GM12892 (cell line): ENCODE results near the gene ACACB.

Experiments used
- DNase-seq: peaks from one replicate; pipeline ENCODE4 v3.0.0; 2011; ENCODE audit not compliant: insufficient read length
- FAIRE-seq: peaks from 2 replicates; lab custom pipeline; 2011; peaks lifted over from hg19 to GRCh38; lab: Jason Lieb, UNC
- POLR2A ChIP-seq: IDR thresholded peaks from 2 replicates; pipeline ENCODE4 v1.6.1; 2011; ENCODE audit warnings: low read depth, low read length, control low read depth
- POLR2AphosphoS5 ChIP-seq: IDR thresholded peaks from 2 replicates; pipeline ENCODE4 v1.6.1; 2011; ENCODE audit warnings: low read depth, low read length, control low read depth
- TAF1 ChIP-seq: IDR thresholded peaks from 2 replicates; pipeline ENCODE4 v1.6.1; 2011; ENCODE audit warnings: low read depth, mild to moderate bottlenecking, control low read depth, low read length, borderline replicate concordance

The ACACB gene

DNA sequence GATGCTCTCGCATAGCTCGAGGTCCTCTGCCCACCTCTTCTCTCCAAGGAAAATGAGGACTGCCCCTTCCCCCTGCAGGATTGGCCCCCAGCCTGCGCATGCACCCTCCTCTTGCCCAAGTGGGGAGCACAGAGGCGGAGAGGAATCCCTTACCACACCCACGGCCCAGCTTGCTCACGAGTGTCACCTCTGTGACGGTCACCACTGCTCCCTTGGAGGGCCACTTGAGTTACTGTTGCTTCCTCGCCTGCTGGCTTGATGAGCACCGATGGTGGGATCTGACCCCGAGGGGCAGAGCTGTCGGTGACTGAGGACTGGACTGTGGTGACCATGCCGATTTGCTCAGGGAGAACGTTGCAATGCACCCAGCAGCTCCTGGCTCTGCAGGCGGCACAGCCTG, 151.0 kb downstream of the ACACB start:
- FAIRE-seq: no peak
- TF ChIP-seq TAF1 (no peak), POLR2AphosphoS5 (no peak), POLR2A (no peak)

DNA sequence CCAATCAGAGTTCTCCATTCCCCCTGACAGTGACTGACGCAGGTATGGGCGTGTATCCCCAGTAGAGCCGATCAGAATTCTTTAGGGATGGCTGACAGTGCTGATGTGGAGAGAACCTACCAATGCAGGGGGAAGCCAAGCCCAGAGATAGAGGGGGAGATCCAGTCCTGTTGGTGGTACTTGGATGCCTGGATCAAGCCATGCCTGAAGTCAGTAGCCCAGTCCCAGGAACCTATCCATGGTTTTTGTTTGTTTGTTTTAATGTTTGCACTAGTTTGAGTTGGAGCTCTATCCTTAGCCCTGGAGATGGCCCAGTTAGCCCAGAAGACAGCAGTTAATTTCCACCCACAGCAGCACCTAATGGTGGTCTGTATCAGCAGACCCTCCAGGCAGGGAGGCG, 152.5 kb downstream of the ACACB start:
- TF ChIP-seq POLR2AphosphoS5: no peak
- no peak for TF ChIP-seq TAF1
- no peak for TF ChIP-seq POLR2A
- DNase-seq (no peak), FAIRE-seq (no peak)

More for the DNA sequence above, 151.0 kb downstream of the ACACB start:
- DNase-seq: no peak

DNA sequence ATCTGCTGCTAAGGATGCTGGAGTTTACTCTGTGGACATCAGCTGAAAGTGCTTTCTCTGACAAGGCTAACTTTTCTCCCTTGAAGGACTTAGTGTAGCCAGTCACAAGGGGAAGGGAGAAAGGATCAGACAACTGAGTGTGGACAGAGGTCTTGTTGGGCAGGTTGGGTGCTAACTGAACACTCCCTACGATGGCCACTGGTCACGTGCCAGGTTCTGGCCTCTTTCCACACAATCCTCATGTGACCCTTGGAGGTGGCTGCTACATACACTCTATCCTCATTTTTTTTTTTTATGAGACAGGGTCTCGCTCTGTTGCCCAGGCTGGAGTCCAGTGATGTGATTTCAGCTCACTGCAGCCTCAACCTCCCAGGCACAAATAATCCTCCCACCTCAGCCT, 153.0 kb downstream of the ACACB start:
- DNase-seq (no peak), FAIRE-seq (no peak)
- TF ChIP-seq TAF1: no peak
- no peak for TF ChIP-seq POLR2A
- TF ChIP-seq POLR2AphosphoS5: no peak

DNA sequence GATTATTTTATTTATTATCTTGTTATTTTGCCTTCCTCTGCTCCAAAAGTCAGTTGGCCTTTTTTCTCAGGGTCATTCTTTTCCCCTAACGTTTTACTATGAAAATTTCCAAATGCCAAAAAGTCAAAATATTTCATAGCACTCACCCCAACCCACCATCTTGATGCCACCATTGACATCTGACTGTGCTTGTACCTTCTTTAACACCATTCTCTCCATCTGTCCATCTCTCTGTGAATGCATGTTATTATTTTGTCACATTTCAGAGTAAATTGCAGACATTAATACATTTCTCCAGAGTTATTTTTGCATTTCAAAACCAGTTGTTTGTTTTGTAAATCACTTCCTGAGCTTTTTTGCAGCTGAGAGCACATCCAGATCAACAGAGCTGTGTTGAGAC, 154.1 kb downstream of the ACACB start:
- FAIRE-seq: no peak
- TF ChIP-seq POLR2A (no peak), POLR2AphosphoS5 (no peak), TAF1 (no peak)
- DNase-seq: no peak

DNA sequence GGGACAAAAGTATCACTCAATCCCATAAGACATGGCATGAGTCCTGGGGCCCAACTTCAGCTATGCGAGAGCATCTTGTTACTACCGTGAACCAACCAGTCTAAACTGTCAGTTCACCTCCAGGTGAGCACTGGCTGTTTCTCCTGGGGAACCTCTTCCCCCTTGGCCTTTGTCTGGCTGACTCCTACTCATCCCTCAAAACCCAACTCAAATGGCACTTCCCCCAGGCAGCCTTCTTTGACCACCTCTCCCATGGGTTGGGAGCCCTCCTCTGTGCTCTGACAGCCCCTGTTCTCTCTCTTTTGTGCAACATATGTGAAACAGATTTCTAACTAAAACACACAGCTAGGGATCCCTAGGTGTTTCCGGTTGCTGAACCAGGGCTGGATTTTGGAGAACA, 155.0 kb downstream of the ACACB start:
- no peak for DNase-seq
- FAIRE-seq: no peak
- no peak for TF ChIP-seq POLR2AphosphoS5
- TF ChIP-seq POLR2A: no peak
- no peak for TF ChIP-seq TAF1

DNA sequence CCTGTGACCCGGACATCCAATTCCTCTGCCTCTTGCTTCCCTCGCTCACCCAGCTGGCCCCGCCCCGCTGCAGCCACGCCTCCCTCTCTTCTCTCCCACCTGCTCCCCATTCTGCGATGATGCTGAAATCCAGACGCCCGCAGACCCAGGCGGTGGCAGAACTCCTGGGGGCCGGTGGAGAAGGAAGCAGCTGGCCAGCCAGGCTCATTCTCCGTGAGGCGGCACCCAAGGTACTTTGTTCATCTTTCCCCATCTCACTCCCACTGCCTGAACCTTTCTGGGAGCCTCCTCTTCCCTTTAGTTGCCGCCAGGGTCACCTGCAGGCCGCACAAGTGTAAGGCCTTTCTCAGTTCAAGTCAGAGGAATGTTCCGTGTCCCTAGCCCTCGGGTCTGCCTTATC, 157.0 kb downstream of the ACACB start:
- FAIRE-seq (no peak), DNase-seq (no peak)
- TF ChIP-seq POLR2A (no peak), TAF1 (no peak), POLR2AphosphoS5 (no peak)

DNA sequence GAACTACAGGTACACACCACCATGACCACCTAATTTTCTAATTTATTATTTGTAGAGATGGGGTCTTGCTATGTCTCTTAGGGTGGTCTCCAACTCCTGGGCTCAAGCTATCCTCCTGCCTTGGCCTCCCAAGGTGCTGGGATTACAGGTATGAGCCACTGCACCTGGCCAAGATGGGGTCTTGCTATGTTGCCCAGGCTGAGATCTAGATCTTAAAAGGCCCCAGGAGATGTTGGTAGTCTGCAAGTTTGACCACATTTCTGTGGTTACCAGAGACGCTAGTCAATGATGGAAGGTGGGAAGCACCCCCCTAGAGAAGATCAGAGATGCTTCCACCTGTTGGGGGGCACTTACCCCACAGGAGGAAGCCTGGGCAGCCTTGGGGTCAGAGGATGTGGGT, 158.0 kb downstream of the ACACB start:
- no peak for FAIRE-seq
- TF ChIP-seq POLR2A: no peak
- no peak for TF ChIP-seq POLR2AphosphoS5
- no peak for TF ChIP-seq TAF1
- DNase-seq: no peak

DNA sequence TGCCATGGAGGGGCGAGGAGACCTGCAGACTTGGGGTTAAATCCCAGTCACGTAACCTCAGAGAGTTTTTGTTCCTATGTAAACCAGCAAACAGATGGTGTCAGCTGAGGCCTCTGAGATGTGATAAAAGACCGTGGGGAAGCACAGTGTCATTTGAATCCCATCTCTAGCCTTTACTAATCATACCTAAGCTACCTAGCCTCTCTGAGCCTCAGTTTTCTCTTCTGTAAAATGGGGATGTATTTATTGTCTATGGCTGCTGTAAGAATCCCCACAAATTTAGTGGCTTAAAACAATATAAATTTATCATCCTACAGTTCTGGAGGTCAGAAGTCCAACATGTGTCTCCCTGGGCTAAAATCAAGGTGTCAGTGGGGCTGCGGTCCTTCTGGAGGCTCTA, 158.8 kb downstream of the ACACB start:
- FAIRE-seq (no peak), DNase-seq (no peak)
- no peak for TF ChIP-seq POLR2AphosphoS5
- no peak for TF ChIP-seq TAF1
- TF ChIP-seq POLR2A: no peak

DNA sequence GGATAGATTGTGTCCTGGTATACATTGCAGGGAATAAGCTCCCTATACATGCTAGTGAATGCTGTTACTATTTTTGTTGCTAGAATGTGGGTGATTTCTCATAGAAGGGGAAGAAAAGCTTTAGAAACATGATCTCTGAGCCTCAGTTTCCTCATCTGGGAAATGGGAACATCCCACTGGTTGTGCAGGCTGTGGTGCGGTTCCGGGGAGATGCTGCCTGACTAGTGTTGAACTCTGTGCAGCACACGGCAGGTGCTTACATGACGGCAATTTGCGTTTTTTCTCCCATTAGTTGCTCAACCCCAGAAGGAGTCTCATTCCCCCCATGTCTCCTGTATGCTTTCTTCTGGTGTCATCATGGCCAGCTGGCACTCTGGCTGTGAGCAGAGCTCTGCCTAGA, 159.8 kb downstream of the ACACB start:
- no peak for TF ChIP-seq POLR2A
- no peak for TF ChIP-seq TAF1
- no peak for TF ChIP-seq POLR2AphosphoS5
- no peak for DNase-seq
- FAIRE-seq: no peak

DNA sequence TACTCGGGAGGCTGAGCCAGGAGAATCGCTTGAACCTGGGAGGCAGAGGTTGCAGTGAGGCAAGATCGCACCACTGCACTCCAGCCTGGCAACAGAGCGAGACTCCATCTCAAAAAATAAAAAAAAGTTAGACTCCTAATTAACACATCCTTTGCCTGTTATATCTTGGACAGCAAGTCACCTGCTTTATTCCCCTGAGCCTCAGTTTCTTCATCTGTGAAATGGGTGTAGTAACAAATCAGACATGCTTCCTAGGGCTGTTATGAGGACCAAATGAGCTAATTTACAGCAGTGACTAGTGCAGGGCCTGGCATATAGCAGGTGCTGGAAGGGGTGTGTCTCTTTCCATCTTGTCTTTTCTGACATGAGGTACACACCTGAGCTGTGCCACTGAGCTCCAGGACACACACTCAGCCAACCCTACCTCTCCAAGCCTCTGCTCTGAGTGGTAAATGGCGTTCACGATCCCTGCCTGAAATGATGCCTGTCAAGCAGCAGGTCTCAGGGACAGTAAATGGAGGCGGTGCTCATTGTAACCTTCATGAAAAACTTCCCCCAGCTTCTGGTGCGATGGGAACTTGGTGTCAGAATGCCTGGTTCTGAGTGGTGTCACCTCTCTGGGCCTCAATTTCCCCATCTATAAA, 161.0 kb downstream of the ACACB start:
- TF ChIP-seq POLR2A (no peak), POLR2AphosphoS5 (no peak), TAF1 (no peak)
- DNase-seq: no peak
- FAIRE-seq: no peak

DNA sequence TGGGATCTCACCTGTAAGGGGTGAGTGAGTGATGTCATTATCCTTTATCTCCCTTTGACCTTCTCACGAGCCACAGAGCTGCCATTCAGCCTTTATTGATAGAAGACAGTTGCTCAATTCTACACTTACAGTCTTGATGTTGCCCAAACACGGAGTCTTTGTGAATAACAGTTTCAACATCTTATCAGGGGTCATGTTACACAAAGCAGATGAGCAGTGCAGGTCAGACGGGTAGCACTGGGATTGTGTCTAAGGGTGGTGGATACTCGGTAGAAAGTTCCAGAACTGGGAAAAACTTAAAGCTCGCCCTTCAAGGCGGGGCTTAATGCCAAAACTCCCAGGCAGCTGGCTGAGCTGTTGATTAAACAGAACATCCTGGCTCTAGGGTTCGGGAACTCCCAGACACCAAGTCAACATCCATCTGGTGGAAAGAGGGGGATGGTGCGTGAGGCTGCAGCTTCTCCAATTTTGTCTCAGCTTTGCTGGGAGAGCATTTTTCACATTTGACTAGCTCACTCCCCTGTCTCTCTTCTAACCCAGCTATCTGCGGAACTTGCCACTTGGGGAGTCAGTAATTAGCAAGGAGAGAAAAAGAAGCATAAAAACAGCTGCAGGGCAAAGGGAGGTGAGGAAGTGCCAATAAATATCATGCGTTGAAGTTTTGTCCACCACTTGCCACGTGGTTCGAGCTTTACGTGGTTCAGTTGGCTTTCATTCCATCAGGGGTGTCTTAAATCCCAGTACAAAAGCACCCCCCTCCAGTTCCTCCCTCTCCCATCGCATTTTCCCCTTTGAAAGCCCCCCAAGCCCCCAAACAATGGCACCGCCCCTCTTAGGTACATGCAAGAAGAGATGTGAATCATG, 161.7 kb downstream of the ACACB start:
- DNase-seq (no peak), FAIRE-seq (no peak)
- TF ChIP-seq TAF1 (no peak), POLR2A (no peak), POLR2AphosphoS5 (no peak)

DNA sequence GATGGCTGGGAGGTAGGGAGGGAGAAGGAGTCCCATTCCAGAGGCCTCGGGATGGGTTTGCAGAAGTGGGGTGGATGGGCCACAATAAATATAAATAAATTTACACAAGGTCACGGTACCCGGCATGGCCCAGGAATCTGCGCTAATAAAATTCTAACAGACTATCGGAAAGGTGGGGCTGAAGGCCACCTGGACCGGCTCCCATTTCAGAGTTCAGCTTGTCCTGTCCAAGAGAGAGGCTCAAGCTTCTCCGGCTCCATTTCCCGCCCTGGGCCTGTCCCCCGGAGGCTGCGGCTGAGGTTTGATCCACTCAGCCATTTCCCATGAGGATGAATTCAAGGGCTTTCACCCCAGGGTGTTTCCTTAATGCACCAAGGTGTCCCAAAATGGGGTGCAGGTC, 162.5 kb downstream of the ACACB start:
- TF ChIP-seq TAF1: no peak
- no peak for TF ChIP-seq POLR2A
- TF ChIP-seq POLR2AphosphoS5: no peak
- DNase-seq: no peak
- no peak for FAIRE-seq
